ENCODE measurements around the gene C20orf204.

The C20orf204 gene

GRCh38 chr20:64027981-64028685 lies 7.8 kb upstream of the C20orf204 start:
- DNase-seq (ENCODE audit: low read depth), result no peak

- no peak for DNase-seq (ENCODE audit: low read depth)
Measured at GRCh38 chr20:64029293-64030117, 6.5 kb upstream of the C20orf204 start.

GRCh38 chr20:64030371-64031134 lies 5.4 kb upstream of the C20orf204 start:
- no peak for DNase-seq (ENCODE audit: low read depth)

- DNase-seq (ENCODE audit: low read depth), result no peak
Measured at GRCh38 chr20:64031822-64032314, 4.1 kb upstream of the C20orf204 start.

- DNase-seq (ENCODE audit: low read depth), result no peak
Measured at GRCh38 chr20:64032706-64033624, 3.0 kb upstream of the C20orf204 start.

- DNase-seq (ENCODE audit: low read depth), result no peak
Measured at GRCh38 chr20:64033981-64034493, 1.9 kb upstream of the C20orf204 start.

- DNase-seq (ENCODE audit: low read depth), result no peak
Measured at GRCh38 chr20:64035066-64035932, 683 bp upstream of the C20orf204 start.

- no peak for DNase-seq (ENCODE audit: low read depth)
Measured at GRCh38 chr20:64036346-64037198, 590 bp downstream of the C20orf204 start.

GRCh38 chr20:64037199-64037497 lies 1.2 kb downstream of the C20orf204 start:
- DNase-seq (ENCODE audit: low read depth), result no peak

GRCh38 chr20:64037498-64038213 lies 1.7 kb downstream of the C20orf204 start:
- no peak for DNase-seq (ENCODE audit: low read depth)

- DNase-seq (ENCODE audit: low read depth), result no peak
Measured at GRCh38 chr20:64038224-64038564, 2.2 kb downstream of the C20orf204 start.

- DNase-seq (ENCODE audit: low read depth), result no peak
Measured at GRCh38 chr20:64038565-64039292, 2.7 kb downstream of the C20orf204 start.

GRCh38 chr20:64039293-64040160 lies 3.5 kb downstream of the C20orf204 start:
- DNase-seq (ENCODE audit: low read depth), result no peak

- no peak for DNase-seq (ENCODE audit: low read depth)
Measured at GRCh38 chr20:64040231-64041039, 4.5 kb downstream of the C20orf204 start.

- no peak for DNase-seq (ENCODE audit: low read depth)
Measured at GRCh38 chr20:64041040-64041780, 5.2 kb downstream of the C20orf204 start.

GRCh38 chr20:64041781-64042053 lies 5.7 kb downstream of the C20orf204 start:
- no peak for DNase-seq (ENCODE audit: low read depth)
